ENCODE measurements around the gene CABLES2. TPM values are rescaled to one million over a fixed set of nuclear protein-coding genes. Genes with fewer than 3 reads are reported as not detected.

The CABLES2 gene
- total RNA-seq (ENCODE audit: low replicate concordance): 8.1 and 13.8 TPM in 2 replicates

DNA sequence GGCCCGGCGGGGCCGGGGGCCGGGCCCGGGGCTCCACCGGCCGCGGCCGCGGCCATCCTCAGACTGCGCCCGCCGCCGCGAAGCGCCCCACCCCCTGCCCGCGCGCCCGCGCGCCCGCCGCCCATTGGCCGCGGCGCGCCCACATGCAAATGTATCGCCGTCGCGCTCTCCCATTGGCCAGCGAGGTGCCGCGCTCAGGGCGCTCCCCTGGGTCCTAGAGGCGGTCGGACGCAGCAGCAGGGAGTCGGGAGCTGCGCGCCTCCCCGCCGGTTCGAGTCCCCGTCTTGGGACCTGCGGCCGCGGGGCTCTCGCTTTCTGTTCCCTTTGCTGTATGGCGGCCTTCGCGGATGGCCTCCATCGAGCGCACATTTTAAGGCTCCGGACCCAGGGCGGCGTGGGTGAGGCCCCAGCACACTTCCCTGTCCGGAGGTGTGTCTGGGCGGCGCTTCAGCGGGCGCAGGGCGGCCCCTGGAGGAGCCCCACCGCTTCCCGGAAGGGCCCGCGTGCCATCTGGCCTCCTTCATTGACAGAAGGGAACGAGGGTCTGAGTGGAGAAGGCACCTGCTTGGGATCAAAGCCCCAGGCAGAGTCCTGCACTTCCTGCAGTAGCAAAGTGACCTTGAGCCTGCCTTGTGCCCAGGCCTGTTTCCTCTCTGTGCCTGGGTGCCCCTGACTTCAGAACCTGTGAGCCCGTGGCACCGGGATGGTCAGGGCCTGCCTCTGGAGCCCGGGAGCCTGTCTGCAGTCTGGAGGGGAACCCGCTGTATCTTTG lies at the start of gene CABLES2:
Gene CABLES2, minus strand, starts transcription at position 65 of the 772 bp plus-strand sequence. Its CDS starts 9 bp downstream, at position 56.
- H3K4me1 Mint-ChIP-seq: peaks cover 15% of the 10 kb centered on the region
- peaks cover 13% of the 10 kb centered on the region for H3K4me1 ChIP-seq
- peak; percentile 98 for DNase-seq (ENCODE audit: low spot score)

DNA sequence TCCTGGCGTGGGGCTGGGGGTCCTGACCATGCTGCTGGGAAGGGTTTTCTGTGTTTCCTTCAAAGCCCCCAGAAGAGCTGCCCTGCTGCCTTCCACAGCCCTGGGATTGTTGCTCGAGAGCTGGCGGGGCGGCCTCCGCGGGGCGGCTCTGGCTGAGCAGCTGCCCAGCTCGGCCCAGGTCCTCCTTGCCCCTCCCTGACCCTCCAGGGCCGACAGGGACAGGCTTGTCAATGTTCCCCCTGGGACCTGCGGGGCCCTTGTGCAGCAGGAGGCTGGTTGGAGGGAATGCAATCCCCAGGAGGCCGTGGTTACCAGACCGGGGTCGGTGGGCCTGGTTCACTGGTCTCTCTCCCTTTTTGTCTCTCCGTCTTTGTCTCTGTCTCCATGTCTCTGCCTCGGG lies 48.8 kb upstream of the CABLES2 start:
- H3K9me3 Mint-ChIP-seq: no peaks in the 10 kb centered on the region
- no peak overlapping the region for H3K27ac ChIP-seq
- H3K4me1 Mint-ChIP-seq: peaks cover 13% of the 10 kb centered on the region
- no peak overlapping the region for H3K9ac ChIP-seq
- no peaks in the 10 kb centered on the region for H4K20me1 ChIP-seq (ENCODE audit: low read depth)
- no peaks in the 10 kb centered on the region for H3K79me2 ChIP-seq (ENCODE audit: low read depth)
- H3F3A ChIP-seq (ENCODE audit: low read depth): no peaks in the 10 kb centered on the region
- H3K36me3 ChIP-seq: no peaks in the 10 kb centered on the region
- H3K27ac Mint-ChIP-seq: peak overlapping the region; percentile 99
- no peak for DNase-seq (ENCODE audit: low spot score)
- no peak overlapping the region for H3K4me2 ChIP-seq
- H3K36me3 Mint-ChIP-seq: no peaks in the 10 kb centered on the region
- H2AFZ ChIP-seq (replicated peaks): no peak overlapping the region
- no peaks in the 10 kb centered on the region for H3K9me3 ChIP-seq (ENCODE audit: low read depth)
- peak overlapping the region; percentile 71 for H3K4me3 Mint-ChIP-seq
- no peaks in the 10 kb centered on the region for H3K27me3 ChIP-seq
- peaks cover 12% of the 10 kb centered on the region for H3K4me1 ChIP-seq
- H3K4me3 ChIP-seq: no peak overlapping the region
- no peak for TF ChIP-seq EZH2phosphoT487 (IDR thresholded peaks at IDR 0.05)
- no peak for TF ChIP-seq EZH2 (IDR thresholded peaks at IDR 0.05)
- no peak for TF ChIP-seq CTCF (IDR thresholded peaks at IDR 0.05)
- H3K27me3 Mint-ChIP-seq (ENCODE audit: insufficient read depth, low read depth): peaks cover 7% of the 10 kb centered on the region

More for the DNA sequence above, at the start of gene CABLES2:
- TF ChIP-seq EZH2 (IDR thresholded peaks at IDR 0.05): no peak
- TF ChIP-seq CTCF (IDR thresholded peaks at IDR 0.05): no peak
- TF ChIP-seq EZH2phosphoT487 (IDR thresholded peaks at IDR 0.05): no peak
- Histone ChIP-seq H2AFZ (replicated peaks) (peak within 1 kb of the TSS; percentile 91), H3K36me3 (no peaks in the 10 kb centered on the region), H3K9ac (peak within 1 kb of the TSS; percentile 68), H4K20me1 (ENCODE audit: low read depth) (peaks cover 26% of the 10 kb centered on the region), H3F3A (ENCODE audit: low read depth) (peaks cover 7% of the 10 kb centered on the region), H3K27me3 (peaks cover 27% of the 10 kb centered on the region), H3K4me3 (peak within 1 kb of the TSS; percentile 91), H3K9me3 (ENCODE audit: low read depth) (no peaks in the 10 kb centered on the region), H3K27ac (no peak within 1 kb of the TSS), H3K4me2 (peak within 1 kb of the TSS; percentile 93), H3K79me2 (ENCODE audit: low read depth) (no peaks in the 10 kb centered on the region)
- Mint-ChIP-seq H3K9me3 (no peaks in the 10 kb centered on the region), H3K27me3 (ENCODE audit: insufficient read depth, low read depth) (peaks cover 8% of the 10 kb centered on the region), H3K36me3 (peaks cover 3% of the 10 kb centered on the region), H3K4me3 (peak within 1 kb of the TSS; percentile 87), H3K27ac (no peak within 1 kb of the TSS)

GRCh38 chr20:62454904-62455636 lies 48.0 kb upstream of the CABLES2 start:
- Histone ChIP-seq H3K9ac (peak overlapping the region; percentile 14), H3K4me1 (peaks cover 12% of the 10 kb centered on the region), H3K27me3 (no peaks in the 10 kb centered on the region), H3K79me2 (ENCODE audit: low read depth) (no peaks in the 10 kb centered on the region), H4K20me1 (ENCODE audit: low read depth) (no peaks in the 10 kb centered on the region), H3K4me3 (no peak overlapping the region), H3K9me3 (ENCODE audit: low read depth) (no peaks in the 10 kb centered on the region), H2AFZ (replicated peaks) (peak overlapping the region; percentile 68), H3K27ac (no peak overlapping the region), H3K4me2 (no peak overlapping the region), H3K36me3 (no peaks in the 10 kb centered on the region), H3F3A (ENCODE audit: low read depth) (no peaks in the 10 kb centered on the region)
- peak; percentile 37 for DNase-seq (ENCODE audit: low spot score)
- Mint-ChIP-seq H3K27ac (peak overlapping the region; percentile 72), H3K9me3 (no peaks in the 10 kb centered on the region), H3K27me3 (ENCODE audit: insufficient read depth, low read depth) (peaks cover 5% of the 10 kb centered on the region), H3K36me3 (no peaks in the 10 kb centered on the region), H3K4me3 (no peak overlapping the region), H3K4me1 (peaks cover 13% of the 10 kb centered on the region)
- no peak for TF ChIP-seq EZH2 (IDR thresholded peaks at IDR 0.05)
